Stimulated activated CD4-positive, alpha-beta T cell treated with anti-CD3 and anti-CD28 coated beads, TNF-alpha, amount 100 ng/mL, for 24 hours (primary cell): Measurements from ENCODE around the gene SYNJ2.

Experiments
- DNase-seq, 3 experiments: peaks; one replicate each; pipeline ENCODE4 v3.0.0-alpha.2; 2020; ENCODE audit warnings: low read depth in 3 of 3

SYNJ2 gene

DNA sequence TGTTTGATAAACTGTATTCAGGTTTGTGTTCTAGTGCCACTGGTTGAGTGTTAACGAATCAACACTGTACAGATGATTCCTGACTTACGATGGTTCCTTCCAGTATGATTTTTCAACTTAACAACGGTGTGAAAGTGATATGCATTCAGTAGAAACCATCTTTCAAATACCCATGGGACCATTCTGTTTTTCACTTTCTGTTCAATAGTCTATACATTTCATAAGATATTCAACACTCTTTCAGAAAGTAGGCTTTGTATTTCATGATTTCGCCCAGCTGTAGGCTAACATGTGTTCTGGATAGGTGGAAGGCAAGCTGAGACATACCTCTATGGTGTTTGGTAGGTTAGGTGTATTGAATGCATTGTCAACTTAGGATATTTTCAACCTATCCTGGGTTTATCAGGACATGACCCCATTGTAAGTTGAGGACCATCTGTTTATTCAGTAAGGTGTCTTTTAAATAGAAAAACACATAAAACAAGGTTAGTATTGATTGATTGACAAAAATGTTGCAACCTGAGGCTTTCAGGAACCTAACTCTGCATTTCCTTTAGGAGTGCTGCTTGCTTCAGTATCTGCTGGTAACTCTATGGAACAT lies 32.3 kb downstream of the SYNJ2 start:
- DNase-seq = no peak

DNA sequence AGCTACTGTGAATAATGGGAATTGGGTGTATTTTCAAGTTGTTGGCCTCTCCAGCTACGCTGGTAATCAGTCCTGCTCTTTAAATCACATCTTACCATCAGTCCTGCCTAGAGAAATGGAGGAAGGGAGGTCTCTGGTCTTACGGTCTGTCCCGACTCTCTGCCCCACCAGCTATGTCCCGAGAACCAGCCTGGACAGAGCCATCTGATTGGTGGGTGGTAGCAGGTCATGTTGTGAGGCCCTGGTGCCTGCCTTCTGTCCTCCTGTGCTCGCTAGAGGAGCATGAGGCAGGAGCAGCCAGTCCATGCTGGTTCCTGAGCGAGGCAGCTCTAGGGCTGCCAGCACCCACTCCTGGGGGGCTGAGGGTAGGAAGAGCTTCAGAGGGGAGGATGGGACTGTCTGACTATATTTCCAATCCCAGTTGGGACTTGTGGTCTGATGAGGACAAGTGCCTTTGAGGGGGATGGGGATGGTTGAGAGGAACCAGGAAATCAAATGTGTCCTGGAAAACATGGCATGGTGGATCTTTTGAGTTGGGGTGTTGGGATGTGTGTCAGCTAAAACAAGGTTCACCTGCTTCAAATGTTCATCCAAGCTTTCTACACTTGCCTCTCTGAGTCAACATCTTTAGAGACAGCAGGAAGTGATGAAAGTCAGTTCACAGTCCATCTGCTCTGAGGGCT lies 33.0 kb downstream of the SYNJ2 start:
- DNase-seq = no peak

DNA sequence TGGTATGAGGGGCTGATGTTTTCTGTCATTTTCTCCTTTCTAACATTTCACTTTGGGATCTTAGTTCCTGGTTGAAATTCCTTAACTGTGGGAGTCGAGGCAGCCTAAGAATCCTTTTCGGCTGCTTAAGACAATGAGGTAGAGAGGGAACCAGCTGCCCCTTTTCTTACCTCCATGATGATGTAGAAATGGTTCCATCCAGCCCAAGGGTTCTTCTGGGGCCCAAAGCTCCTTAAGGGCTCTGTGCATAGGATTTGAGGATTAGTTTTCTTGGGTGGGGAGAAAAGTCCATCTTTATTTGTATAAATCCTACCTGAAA lies 33.5 kb downstream of the SYNJ2 start:
- no peak for DNase-seq

DNA sequence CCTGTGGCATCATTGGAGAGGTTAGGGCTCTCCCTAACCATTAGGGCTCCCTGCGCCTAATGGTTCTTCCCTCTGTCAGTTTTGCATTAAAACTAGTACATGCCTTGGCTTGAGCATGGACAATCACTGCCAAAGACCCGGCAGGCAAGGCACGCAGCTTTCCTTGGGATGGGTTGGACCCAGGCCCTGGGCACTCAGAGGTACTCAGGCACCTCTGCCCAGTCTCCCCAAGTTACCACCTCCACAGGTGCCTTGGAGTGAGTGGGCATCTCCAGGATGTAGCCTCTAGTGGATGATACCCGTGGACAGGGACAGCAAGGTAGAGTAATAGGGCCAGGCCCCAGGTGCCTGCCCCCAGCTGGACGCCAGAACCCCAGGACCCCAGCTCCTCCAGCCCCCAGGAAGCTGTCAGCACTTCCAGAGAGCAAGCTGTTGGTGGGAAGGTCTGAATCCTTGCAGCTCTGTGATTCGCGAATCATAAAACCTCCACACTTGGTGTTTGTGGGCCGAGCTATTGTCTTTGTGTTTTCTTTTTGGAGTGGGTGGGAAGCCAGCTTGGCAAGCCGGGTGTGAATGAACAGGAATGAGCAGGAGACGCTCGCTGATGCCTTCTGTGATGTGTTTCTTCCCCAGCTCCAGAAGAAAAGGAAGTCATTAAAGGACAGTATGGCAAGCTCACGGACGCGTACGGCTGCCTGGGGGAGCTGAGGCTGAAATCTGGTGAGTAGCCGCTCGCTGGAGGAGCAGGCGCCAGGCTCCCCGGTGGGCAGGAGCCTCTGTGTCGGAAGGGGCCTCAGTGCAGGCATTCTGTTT lies 35.1 kb downstream of the SYNJ2 start:
- no peak for DNase-seq

DNA sequence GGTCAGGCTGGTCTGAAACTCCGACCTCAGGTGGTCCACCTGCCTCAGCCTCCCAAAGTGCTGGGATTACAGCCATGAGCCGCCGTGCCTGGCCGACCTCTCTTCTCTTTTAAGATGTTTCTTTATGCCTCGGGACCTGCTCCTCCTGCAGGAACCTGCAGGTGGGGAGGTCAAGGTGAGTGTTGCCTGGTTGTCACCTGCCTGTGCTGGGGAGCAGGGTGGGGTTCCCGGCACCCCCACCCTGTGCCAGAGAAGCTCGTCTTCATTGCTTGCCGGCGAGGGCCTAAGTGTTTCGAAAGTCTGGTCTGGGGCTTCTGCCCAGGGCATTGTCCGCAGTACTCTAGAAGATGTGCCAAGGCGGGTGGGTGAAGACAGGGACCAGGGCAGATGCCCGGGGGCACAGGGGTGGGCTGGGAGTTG lies 36.0 kb downstream of the SYNJ2 start:
- DNase-seq = no peak

DNA sequence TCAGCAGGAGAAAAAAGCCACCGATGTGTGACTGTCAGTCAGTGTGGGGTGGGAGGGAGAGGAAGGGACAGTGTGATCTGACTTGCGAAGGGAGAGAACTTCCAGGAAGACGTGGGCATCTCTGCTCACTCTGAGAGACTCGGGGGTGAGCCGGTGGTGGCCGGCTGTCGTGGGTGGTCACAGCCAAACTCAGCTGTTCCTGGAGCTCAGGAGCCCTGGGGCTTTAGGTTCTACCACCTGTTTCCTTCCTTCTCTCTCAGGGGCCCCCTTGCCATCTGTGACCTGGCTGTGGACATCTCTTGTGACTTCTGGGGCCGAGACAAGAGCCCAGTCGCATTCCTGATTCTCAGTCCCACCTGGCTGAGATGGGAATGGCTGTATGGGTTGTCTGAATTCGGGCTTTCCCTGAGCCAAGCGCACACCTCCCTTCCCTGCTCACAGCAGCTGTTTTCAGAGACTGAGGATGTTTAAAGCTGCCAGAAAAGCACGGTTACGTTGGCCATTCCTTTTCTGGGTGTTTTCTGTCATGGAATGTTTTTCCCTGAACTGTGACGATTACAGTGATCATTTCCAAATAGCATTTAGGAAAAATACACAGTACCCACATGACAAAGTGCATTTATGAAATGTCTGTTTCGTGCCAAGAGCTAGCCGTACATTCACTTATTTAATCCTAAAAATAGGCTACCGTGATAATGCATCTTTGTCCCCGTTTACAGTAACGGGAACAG lies 36.5 kb downstream of the SYNJ2 start:
- DNase-seq = no peak

DNA sequence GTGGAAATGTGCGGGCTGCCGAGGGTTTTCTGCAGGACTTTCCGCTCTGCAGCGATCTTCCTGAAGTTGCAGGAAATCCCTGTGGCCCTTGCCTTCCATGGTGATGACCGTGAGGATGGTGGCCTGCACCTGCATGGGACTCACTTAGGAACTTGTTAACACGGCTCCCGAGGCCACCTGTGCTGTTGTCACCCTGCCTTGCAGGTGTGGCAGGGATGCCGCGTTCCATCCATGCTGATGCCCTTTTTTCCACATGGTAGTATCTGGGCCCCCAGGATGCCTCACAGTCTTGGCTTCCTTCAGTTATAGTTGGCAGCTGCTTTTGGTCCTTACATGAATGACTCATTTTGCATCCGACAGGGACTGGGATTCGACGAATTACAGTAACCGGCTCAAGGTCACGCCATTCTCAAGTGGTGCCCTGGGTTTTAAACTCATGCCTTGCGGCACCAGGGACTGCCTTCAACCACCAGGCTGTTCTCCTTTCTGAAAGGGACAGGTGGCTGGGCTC lies 37.2 kb downstream of the SYNJ2 start:
- DNase-seq = no peak

DNA sequence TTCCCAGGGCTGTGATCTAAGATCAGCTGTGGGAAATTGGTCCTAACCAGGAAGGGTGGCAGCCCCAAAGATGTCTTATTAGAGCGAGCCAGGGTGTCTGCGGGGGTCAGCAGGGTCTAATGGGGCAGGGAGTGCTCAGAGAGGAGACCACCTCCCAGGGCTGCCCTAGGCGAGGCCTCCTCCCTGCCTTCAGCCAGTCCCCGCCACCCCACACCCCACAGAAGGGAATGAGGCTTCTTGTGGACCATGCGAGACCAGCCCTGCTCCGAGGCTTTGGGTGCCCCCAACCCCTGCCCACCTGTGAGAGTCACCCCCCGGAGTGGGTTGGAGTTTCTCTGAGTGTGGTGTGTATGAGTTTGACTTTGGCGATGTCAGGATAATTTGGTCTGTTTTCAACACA lies 37.8 kb downstream of the SYNJ2 start:
- no peak for DNase-seq

DNA sequence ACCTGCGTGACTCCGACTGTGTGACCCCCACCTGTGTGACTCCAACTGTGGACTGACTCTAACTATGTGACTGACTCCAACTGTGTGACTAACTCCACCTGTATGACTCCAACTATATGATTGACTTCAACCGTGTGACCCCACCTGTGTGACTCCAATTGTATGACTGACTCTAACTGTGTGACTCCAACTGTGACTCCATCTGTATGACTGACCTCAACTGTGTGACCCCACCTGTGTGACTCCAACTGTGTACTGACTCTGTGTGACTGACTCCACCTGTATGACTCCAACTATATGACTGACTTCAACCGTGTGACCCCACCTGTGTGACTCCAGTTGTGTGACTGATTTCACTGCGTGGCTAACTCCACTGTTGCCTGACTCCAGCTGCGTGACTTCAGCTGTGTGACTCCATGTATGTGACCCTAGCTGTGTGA lies 38.6 kb downstream of the SYNJ2 start:
- no peak for DNase-seq

DNA sequence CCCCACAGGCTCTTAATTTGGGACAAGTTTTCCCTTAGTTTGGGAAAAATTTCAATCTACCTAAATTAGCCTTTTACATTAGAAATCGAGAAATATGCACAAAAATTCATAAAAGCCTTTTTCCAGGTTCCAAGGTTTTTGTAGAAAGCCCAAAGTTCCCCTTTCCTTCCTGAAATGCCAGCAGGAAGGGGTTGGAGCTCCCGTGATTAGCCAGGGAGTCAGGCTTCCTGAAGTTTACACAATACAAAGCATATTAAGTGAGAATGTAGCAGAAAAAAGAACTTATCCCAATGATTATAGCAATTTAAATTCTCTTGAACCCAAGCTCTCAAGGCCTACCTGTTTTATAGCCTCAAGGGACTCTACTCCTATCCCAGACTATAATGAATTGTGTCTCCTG lies 39.1 kb downstream of the SYNJ2 start:
- DNase-seq = no peak

DNA sequence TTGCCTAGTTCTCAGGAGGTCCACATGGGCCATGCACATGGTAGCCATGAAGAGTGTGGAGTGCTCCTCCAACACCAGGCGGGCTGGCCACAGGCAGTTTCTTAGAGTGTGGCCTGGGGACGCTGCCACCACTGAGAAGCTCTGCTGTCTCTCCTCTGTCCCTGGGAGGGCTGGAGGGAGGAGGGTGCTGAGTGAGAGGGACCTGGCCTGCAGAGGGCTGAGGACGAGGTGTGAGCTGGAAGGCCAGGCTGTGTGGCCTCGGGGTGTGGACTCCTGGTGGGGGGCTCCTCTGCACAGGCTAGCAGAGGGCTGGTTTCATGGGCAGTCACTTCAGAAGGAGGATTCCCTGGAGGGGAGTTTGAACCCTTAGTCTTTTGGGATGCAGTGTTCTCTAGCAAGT lies 39.7 kb downstream of the SYNJ2 start:
- no peak for DNase-seq

DNA sequence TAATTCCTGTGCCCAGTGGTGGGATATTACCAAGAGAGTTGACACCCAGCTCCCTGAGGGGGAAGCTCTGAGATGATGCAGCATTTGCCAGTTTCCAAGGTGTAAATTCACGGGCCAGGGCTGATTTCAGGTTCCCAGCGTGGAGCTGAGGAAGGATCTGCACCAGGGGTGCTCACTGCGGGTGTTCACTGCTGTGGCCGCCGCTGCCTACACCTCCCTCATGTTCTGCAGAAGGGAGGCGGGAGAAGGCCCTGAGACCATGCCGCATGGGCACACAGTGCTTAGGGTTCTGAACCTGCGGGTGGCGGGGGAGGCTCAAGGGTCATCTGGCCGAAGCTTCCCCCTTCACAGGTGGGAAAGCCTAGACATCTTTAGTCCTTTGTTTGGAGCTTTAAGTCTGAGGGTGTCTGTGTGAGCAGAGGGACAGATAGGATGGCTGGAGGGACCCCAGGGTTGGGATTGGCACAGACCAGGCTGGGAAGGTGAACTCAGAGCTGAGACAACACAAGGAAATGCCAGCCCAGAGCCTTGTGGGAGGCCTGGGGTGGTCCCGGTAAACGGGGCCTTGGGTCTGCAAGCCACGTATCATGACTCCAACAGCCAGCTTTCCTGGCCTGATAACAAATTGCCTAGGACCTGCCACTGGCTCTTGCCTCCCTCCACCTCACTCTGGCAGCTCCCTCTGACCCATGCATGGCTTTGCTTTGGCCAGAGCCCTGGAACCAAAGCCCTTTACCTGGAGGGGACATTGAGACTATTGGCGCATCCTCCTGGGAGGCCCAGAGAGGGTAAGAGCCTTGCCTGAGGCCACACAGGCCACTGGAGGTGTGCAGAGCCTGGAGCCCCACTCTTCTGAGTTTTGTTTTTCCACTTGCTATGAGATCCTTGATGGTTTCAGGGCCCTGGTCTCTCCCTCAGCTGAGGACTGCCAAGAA lies 40.4 kb downstream of the SYNJ2 start:
- no peak for DNase-seq

DNA sequence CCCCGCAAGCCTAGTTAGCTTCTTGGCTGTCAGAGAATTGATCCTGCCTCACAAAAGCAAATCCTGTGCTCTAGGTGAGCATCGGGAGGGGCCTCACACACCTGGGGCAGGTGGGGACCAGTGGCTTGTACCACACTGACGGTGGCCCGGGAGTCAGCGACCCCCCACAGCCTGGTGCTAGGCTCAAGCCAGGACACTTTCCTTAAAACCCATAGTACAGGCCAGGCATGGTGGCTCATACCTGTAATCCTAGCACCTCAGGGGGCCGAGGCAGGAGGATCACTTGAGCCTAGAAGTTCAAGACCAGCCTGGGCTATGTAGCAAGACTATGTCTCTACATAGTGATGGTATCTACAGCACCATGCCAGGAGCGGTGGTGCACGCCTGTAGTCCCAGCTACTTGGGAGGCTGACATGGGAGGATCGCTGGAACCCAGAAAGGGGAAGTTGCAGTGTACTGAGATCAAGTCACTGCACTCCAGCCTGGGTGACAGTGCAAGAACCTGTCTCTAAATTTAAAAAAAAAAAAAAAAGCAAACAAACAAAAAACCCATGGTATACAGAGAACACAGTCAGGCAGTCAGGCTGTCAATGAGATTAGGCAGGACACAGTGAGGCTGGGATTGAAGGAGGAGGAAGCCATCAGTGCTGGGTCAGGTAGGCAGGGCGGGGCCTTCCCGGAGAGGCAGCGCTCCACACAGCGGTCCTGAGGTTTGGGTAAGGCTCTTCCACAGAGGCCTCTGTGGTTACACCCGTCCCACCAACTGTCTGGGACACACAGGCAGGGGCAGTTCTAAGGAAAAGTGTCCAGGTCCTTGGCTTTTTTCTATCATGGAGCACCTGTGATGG lies 41.3 kb downstream of the SYNJ2 start:
- no peak for DNase-seq

DNA sequence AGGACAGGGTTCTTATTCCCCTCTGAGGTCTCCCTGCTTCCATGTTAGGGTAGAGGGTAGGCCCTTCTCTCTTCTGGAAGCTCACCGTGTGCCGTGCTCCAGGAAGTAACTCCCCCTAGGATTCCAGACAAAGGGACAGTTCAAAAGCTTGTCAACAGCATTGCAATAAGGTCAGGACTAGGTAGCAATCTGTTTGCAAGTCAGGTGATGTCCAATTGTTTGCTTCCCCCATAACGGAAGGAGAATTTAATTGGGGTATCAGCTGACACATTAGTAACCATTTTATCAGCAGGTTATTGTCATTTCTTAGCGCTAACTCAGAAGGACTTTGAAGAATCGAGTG lies 41.9 kb downstream of the SYNJ2 start:
- no peak for DNase-seq

DNA sequence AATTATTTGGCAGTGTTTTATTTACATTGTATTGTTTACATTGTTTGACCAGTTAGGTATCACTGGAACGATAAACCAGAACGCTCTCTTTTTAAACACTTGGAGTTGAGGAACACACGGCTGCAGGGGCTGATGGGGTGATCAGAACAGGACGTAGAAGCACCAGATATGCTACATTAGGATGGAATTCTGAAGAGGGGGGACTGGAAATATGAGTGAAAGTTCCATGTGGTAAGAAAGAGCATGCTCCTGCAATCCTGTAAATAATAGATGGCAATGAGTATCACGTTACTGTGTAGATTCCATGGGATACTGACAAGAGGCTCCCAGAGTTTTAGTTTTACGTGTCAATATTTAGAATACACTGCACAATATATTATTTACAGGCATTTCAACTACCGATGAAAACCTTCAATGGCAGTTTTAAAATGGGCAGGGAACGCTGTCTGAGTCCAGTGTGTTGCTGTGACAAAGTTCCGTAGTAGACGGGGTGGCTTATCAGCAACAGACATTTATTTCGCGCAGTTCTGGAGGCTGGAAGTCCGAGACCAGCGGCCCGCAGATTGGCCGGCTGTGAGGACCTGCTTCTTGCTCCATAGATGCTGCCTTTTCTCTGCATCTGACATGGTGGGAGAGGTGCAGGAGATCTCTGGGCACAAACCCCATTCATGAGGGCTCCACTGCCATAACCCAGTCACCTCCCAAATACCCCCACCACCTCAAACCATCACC lies 43.1 kb downstream of the SYNJ2 start:
- no peak for DNase-seq

DNA sequence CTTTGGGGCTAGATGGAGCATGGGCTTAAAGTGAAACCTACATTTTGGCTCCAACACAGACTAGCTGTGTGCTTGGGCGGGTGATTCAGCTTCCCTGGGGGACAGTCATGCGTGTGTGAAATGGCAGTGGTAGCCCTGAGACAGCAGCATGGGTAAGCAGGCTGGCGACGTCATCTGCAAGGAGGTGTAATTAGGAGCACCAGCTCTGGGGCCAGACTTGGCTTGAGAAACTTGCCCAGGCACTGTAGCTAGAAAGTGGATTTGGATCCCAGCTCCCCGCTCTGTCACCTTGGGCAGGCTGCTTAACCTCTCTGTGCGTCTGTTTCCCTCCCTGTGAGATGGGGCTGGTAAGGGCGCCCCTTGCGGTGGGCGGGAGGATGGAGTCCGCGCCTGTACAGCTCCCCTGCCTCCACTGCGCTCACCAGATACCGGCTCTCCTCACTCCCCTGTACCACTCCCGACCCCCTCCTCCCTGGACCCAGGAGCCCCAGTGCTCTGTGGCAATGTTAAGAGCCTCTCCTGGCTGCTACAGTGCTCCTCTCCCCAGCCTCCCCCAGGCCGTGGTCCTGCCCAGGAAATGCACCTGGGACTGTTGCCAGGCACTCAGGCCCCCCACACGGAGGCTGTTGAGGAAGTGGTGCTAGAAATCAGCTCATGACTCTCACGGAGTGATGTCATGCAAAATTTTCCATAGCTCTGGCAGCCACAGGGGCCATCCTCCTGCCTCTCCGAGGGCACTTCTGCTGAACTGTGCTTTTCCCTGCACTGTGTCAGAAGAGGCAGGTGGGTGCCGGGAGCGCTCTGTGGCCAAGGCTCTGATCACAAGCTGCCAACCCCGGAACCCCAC lies 44.6 kb downstream of the SYNJ2 start:
- DNase-seq = peak; percentile 61 to 80 (median 72)

DNA sequence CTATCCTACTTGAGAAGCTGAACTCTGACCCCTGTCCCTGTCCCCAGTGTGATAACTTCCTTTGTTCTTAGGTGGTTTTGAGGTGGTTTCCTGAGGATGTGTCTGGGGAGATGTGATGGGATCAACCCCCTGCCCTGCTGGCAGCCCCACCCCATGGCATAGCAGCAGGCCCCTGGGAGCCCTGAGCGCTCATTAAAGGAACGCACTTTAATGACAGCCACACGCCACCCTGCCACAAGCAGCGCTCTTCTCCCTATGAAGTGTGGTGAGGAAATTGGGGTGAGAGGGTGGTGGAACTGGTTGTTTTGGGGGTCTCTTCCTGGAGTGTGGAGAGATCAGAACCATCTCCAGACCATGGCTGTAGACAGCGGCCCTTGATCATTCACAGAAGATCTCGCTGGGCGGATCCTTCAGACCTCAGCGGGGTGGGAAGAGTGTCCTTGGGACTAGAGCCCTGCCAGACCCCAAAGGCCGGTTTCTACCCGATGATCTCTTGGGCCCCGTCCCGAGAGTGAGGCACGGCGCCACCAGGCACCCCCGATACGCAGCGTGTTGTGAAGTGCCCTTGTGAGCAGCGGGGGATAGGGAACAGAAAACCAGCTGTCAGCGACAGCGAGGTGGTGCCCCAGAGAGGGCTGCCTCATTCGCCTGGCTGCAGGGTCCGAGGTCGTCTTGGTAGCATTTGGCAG lies 45.4 kb downstream of the SYNJ2 start:
- no peak for DNase-seq
